Urinary bladder (tissue), 4 donors: ENCODE results near the gene NR1H4. TPM values are rescaled to one million over a fixed set of nuclear protein-coding genes. Genes with fewer than 3 reads are reported as not detected.
"Not testable (repeated sequence)": the region's sequence is repeated elsewhere in the genome, so short reads cannot be mapped to it uniquely, and the experiment has no call there.

ENCODE experiments used
- DNase-seq: peaks from one replicate; pipeline ENCODE4 v3.0.0-alpha.2; 2015; ENCODE audit errors: extremely low spot score
- H3K27ac ChIP-seq: one replicate; pipeline ENCODE4 v1.5.1; 2013; ENCODE audit warnings: low read depth, mild to moderate bottlenecking, moderate library complexity
- H3K36me3 ChIP-seq: one replicate; pipeline ENCODE4 v1.6.1; 2013; ENCODE audit warnings: mild to moderate bottlenecking, moderate library complexity; ENCODE audit not compliant: insufficient read depth
- H3K4me1 ChIP-seq: one replicate; pipeline ENCODE4 v1.6.1; 2013; ENCODE audit warnings: mild to moderate bottlenecking, moderate library complexity; ENCODE audit not compliant: insufficient read depth
- H3K4me3 ChIP-seq: one replicate; pipeline ENCODE4 v1.5.1; 2013; ENCODE audit warnings: low read depth, low read length
- WGBS: extraction: QIAGEN DNeasy Blood & Tissue Kit; methylation state at CpG from one replicate; pipeline ENCODE4 v1.1.7; 2013; 5-methylcytosine and 5-hydroxymethylcytosine counted together
- polyA plus RNA-seq: library from polyadenylated mRNA; stranded (reverse); fragments of 200-250 nt; gene quantifications from one replicate; pipeline ENCODE4 v1.2.3, GENCODE V29; 2013
- total RNA-seq: library from RNA; depleted of rRNA; stranded (reverse); fragments of >200 nt; gene quantifications from one replicate; pipeline ENCODE4 v1.2.3, GENCODE V29; 2014
- donor health status: healthy with polysubstance abuse.
- donor health status: healthy.

NR1H4 gene
- total and polyA plus RNA-seq, 2 donors: 1.9 to 3.2 TPM

DNA sequence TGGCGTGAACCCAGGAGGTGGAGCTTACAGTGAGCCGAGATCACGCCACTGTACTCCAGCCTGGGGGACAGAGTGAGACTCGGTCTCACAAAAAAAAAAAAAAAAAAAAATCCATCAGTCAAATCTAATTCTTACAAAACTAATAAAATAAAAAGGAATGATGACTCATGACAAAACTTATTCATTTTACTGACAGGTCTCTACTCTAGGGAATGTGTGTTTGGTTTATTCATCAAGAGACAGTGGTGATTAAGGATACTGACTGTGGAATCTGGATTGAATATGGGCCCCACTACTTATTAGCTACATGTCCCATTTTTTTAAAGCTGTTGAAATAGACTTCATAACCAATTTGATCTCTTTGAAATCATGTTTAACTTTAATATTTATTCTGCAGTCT, 70.5 kb downstream of the NR1H4 start:
- no peak for DNase-seq
- Histone ChIP-seq H3K36me3 (no peaks in the 10 kb centered on the region), H3K4me1 (peaks cover 2% of the 10 kb centered on the region), H3K4me3 (no peak overlapping the region), H3K27ac (no peak overlapping the region)
- WGBS: 90% methylated on average over 4 of the region's 4 CpGs

DNA sequence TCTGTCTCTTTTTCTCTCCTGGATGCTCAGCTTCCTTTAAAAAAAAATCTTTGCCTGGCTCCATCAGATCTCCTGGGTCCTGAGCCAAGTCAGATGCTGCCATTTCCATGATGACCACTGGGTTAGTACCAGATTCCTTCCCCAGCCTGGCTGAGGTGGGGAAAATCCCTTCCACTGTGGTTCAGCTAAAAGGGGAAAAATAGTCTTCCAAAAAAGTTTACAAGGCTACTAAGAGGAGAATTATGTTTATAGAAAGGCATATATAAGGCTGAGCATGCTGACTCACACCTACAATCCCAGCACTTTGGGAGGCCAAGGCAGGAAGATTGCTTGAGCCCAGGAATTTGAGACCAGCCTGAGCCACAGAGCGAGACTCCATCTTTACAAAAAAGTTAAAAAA, 71.4 kb downstream of the NR1H4 start:
- no peak overlapping the region for H3K27ac ChIP-seq
- H3K36me3 ChIP-seq: no peaks in the 10 kb centered on the region
- DNase-seq: no peak
- 90% methylated on average over 1 of the region's 1 CpG for WGBS
- peaks cover 2% of the 10 kb centered on the region for H3K4me1 ChIP-seq
- H3K4me3 ChIP-seq: no peak overlapping the region

GRCh38 chr12:100553936-100554335, 80.3 kb downstream of the NR1H4 start:
- WGBS: 47% methylated on average over 3 of the region's 3 CpGs
- no peak for DNase-seq
- Histone ChIP-seq H3K27ac (no peak overlapping the region), H3K4me1 (no peaks in the 10 kb centered on the region), H3K4me3 (no peak overlapping the region), H3K36me3 (no peaks in the 10 kb centered on the region)

DNA sequence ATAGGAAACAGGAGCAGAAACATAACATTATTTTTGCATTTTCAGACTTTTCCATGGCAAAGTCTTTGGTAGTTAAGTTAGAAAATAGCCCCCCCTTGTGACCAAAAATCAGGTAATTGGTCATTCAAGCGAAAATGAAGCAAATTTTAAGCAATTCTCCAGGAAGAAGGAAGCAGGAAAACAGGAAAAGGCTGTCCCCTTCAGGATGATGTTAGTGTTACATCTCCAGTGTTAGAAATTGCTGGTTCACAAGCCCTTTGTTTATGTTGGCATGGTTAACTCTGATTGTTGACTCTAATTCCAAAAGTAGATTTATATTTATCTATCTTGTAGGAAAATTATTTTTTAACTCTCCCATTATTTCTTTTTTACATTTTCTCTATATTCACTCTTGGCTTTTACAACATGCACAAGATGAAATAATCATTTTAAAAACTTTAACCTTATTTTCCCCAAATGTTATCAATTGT, 81.0 kb downstream of the NR1H4 start:
- DNase-seq: peak; percentile 71
- Histone ChIP-seq H3K4me3 (no peak overlapping the region), H3K27ac (no peak overlapping the region), H3K4me1 (no peaks in the 10 kb centered on the region), H3K36me3 (no peaks in the 10 kb centered on the region)
- 2% methylated on average over 1 of the region's 1 CpG for WGBS

- WGBS: 46% methylated on average over 2 of the region's 2 CpGs
- H3K36me3 ChIP-seq: no peaks in the 10 kb centered on the region
- no peak overlapping the region for H3K27ac ChIP-seq
- no peak overlapping the region for H3K4me3 ChIP-seq
- no peak for DNase-seq
- H3K4me1 ChIP-seq: no peaks in the 10 kb centered on the region
Observed at GRCh38 chr12:100555722-100556121, 82.1 kb downstream of the NR1H4 start.

- no peaks in the 10 kb centered on the region for H3K4me1 ChIP-seq
- WGBS: 97% methylated on average over 2 of the region's 2 CpGs
Observed at GRCh38 chr12:100557357-100557756, 83.7 kb downstream of the NR1H4 start.

DNA sequence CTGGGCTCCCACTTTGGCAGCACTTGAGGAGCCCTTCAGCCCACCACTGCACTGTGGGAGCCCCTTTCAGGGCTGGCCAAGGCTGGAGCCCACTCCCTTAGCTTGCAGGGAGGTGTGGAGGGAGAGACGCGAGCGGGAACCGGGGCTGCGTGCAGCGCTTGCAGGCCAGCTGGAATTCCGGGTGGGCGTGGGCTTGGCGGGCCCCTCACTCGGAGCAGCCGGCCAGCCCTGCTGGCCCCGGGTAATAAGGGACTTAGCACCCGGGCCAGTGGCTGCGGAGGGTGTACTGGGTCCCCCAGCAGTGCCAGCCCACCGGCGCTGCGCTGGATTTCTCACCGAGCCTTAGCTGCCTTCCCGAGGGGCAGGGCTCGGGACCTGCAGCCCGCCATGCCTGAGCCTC, 85.6 kb downstream of the NR1H4 start:
- H3K27ac ChIP-seq, H3K4me3 ChIP-seq, DNase-seq, H3K36me3 ChIP-seq, H3K4me1 ChIP-seq: not testable (repeated sequence)
- 92% methylated on average over 21 of the region's 21 CpGs for WGBS

More at GRCh38 chr12:100557357-100557756, 83.7 kb downstream of the NR1H4 start:
- Histone ChIP-seq H3K27ac (no peak overlapping the region), H3K4me3 (no peak overlapping the region), H3K36me3 (no peaks in the 10 kb centered on the region)
- no peak for DNase-seq

DNA sequence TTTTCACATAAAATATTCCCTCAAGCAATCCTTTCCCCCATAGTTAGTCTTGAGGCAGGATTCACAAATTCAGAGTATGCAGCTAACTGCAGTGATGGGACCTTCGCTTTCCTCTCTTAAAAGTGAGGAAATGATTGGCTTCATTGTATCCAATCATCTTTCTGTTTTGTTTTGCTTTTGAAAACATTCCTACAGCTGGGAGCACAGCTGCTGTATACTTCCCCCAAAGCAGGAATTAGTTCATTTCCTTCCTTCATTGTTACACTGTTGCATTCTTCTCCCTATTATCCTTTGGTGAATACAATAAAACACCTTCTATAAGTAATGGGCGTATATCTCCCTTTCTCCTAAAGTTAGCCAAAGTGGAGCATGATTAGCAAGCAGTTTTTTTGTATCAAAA, 90.4 kb downstream of the NR1H4 start:
- H3K4me3 ChIP-seq: no peak overlapping the region
- no peak for DNase-seq

GRCh38 chr12:100564905-100565467, 91.3 kb downstream of the NR1H4 start:
- Histone ChIP-seq H3K36me3 (no peaks in the 10 kb centered on the region), H3K4me3 (no peak overlapping the region), H3K27ac (no peak overlapping the region), H3K4me1 (no peaks in the 10 kb centered on the region)
- no peak for DNase-seq
- 76% methylated on average over 6 of the region's 6 CpGs for WGBS

More for the DNA sequence above, 90.4 kb downstream of the NR1H4 start:
- Histone ChIP-seq H3K4me1 (no peaks in the 10 kb centered on the region), H3K36me3 (no peaks in the 10 kb centered on the region), H3K27ac (no peak overlapping the region)
- 47% methylated on average over 2 of the region's 2 CpGs for WGBS

DNA sequence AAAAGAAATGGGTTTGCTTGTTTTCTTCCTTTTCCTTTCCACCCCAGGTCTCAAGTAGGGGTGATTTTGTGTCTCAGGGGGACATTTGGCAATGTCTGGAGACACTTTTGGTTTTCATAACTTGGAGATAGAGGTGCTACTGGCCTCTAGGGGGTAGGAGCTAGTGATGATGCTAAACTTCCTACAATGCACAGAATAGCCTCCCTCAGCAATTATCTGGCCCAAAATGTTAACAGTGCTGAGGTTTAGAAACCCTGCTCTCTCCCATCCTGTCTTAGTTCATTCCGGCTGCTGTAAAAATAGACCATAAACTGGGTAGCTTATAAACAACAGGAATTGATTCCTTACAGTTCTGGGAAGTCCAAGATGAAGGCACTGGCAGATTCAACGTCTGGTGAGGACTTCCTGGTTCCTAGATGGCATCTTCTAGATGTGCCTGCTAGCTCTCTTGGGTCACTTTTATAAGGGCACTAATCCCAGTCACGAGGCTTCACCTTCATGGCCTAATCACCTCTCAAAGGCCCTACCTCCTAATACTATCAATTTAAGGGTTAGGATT, 92.4 kb downstream of the NR1H4 start:
- no peak overlapping the region for H3K27ac ChIP-seq
- WGBS: 45% methylated on average over 3 of the region's 3 CpGs
- H3K4me3 ChIP-seq: no peak overlapping the region
- H3K36me3 ChIP-seq: no peaks in the 10 kb centered on the region
- no peaks in the 10 kb centered on the region for H3K4me1 ChIP-seq
- DNase-seq: no peak

DNA sequence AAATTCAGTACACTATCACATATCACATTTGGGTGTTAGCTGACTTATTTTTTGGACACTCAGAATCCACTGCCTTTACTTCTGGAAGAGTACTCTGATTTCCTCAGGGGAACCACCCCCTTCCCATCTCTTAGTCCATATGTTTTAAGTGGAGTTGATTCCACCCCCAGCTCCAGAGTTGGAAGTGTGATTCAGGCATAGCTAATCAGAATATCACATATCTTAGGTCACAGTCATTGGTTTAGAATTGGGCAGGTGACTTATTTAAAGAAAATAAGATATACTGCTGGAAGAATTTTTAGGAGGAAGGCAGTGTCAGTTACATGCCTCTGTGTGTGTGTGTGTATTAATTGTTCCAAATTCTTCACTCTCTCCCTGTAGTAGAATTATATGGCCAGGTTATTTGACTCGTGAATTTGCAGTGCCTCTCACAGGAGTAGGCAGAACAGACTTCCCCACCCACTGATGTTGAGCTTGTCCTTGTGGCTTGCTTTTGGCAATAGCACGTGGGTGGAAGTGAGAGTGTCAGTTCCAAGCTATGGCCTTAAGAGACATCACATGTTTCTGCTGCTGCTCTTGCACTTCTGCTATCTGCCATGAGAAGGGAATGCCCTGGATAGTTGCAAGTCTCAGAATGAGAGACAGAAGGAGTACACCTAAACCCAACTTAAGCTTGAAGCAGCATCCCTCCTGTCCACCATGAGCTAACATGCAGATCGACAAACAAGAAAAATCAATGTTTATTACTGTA, 93.4 kb downstream of the NR1H4 start:
- Histone ChIP-seq H3K4me1 (no peaks in the 10 kb centered on the region), H3K27ac (no peak overlapping the region), H3K36me3 (no peaks in the 10 kb centered on the region), H3K4me3 (no peak overlapping the region)
- 49% methylated on average over 3 of the region's 3 CpGs for WGBS
- no peak for DNase-seq

GRCh38 chr12:100567945-100568344, 94.3 kb downstream of the NR1H4 start:
- Histone ChIP-seq H3K4me3 (no peak overlapping the region), H3K36me3 (no peaks in the 10 kb centered on the region), H3K27ac (no peak overlapping the region), H3K4me1 (no peaks in the 10 kb centered on the region)
- no peak for DNase-seq

- DNase-seq: no peak
- Histone ChIP-seq H3K27ac (no peak overlapping the region), H3K36me3 (no peaks in the 10 kb centered on the region), H3K4me1 (no peaks in the 10 kb centered on the region), H3K4me3 (no peak overlapping the region)
- WGBS: 94% methylated on average over 3 of the region's 3 CpGs
Observed at GRCh38 chr12:100572184-100572583, 98.5 kb downstream of the NR1H4 start.
